PFSK-1 (cell line): ENCODE data around the gene ZDHHC12.

Experiments used
- FOXP2 ChIP-seq: optimal IDR thresholded peaks from 2 replicates; pipeline ENCODE3; 2011; ENCODE audit warnings: borderline replicate concordance, control low read depth, inconsistent platforms; ENCODE audit not compliant: insufficient read depth; ENCODE audit errors: extremely low read length, extremely low read depth
- POLR2AphosphoS5 ChIP-seq: IDR thresholded peaks from 2 replicates; pipeline ENCODE4 v1.6.1; 2012; ENCODE audit warnings: low read depth, mild to moderate bottlenecking, control low read depth, low read length, moderate library complexity
- REST ChIP-seq, 2 experiments: IDR thresholded peaks; 2 replicates each; pipeline versions ENCODE4 v1.6.1 to v1.8.0; 2011 to 2012; ENCODE audit warnings: low read depth in 2 of 2, low read length in 2 of 2, control low read depth in 1 of 2, inconsistent platforms in 1 of 2, mild to moderate bottlenecking in 1 of 2, moderate library complexity in 1 of 2; ENCODE audit not compliant: insufficient read depth in 1 of 2
- SIN3A ChIP-seq: IDR thresholded peaks from 2 replicates; pipeline ENCODE4 v1.6.1; 2012; ENCODE audit warnings: mild to moderate bottlenecking, low read length, moderate library complexity, borderline replicate concordance; ENCODE audit not compliant: insufficient read depth
- TAF1 ChIP-seq: IDR thresholded peaks from 2 replicates; pipeline ENCODE4 v1.6.1; 2012; ENCODE audit warnings: low read length, control low read depth, borderline replicate concordance; ENCODE audit not compliant: insufficient read depth

ZDHHC12 gene

GRCh38 chr9:128727640-128728248 lies 3.8 kb upstream of the ZDHHC12 start:
- TF ChIP-seq SIN3A (no peak), FOXP2 (no peak), POLR2AphosphoS5 (no peak), REST (IDR thresholded peaks at IDR 0.05; ENCODE audit: insufficient read depth in 1 of 2, low read depth in 2 of 2, low read length in 2 of 2) (no peak), TAF1 (no peak)

- TF ChIP-seq REST (IDR thresholded peaks at IDR 0.05; ENCODE audit: insufficient read depth in 1 of 2, low read depth in 2 of 2, low read length in 2 of 2), result no peak
- TF ChIP-seq TAF1, result no peak
- no peak for TF ChIP-seq SIN3A
- TF ChIP-seq FOXP2, result no peak
- TF ChIP-seq POLR2AphosphoS5, result no peak
Observed at GRCh38 chr9:128724744-128725211, 851 bp upstream of the ZDHHC12 start.

GRCh38 chr9:128723352-128723865 lies 518 bp downstream of the ZDHHC12 start:
- TF ChIP-seq POLR2AphosphoS5 (no peak), SIN3A (no peak), REST (IDR thresholded peaks at IDR 0.05; ENCODE audit: insufficient read depth in 1 of 2, low read depth in 2 of 2, low read length in 2 of 2) (no peak), TAF1 (no peak), FOXP2 (no peak)

GRCh38 chr9:128722380-128723351 lies 1.3 kb downstream of the ZDHHC12 start:
- TF ChIP-seq FOXP2 (no peak), SIN3A (no peak), POLR2AphosphoS5 (no peak), TAF1 (no peak), REST (IDR thresholded peaks at IDR 0.05; ENCODE audit: insufficient read depth in 1 of 2, low read depth in 2 of 2, low read length in 2 of 2) (no peak)
